Activated naive CD8-positive, alpha-beta T cell treated with anti-CD3 and anti-CD28 coated beads for 36 hours (primary cell): ENCODE measurements around the gene CD6. TPM values are rescaled to one million over a fixed set of nuclear protein-coding genes. Genes with fewer than 3 reads are reported as not detected.
"Not testable (repeated sequence)": the region's sequence is repeated elsewhere in the genome, so short reads cannot be mapped to it uniquely, and the experiment has no call there.

Experiments used
- DNase-seq: peaks from one replicate; pipeline ENCODE4 v3.0.0; 2021
- H3K27ac Mint-ChIP-seq: one replicate; pipeline ENCODE4 v1.8.0; 2022; ENCODE audit warnings: mild to moderate bottlenecking, moderate library complexity, mixed read lengths
- H3K27me3 Mint-ChIP-seq: one replicate; pipeline ENCODE4 v1.8.0; 2022; ENCODE audit warnings: mild to moderate bottlenecking, mixed read lengths
- H3K36me3 Mint-ChIP-seq: one replicate; pipeline ENCODE4 v1.8.0; 2021; ENCODE audit warnings: mild to moderate bottlenecking, mixed read lengths
- H3K4me1 Mint-ChIP-seq: one replicate; pipeline ENCODE4 v1.8.0; 2021; ENCODE audit warnings: mixed read lengths
- H3K4me3 Mint-ChIP-seq: one replicate; pipeline ENCODE4 v1.8.0; 2022; ENCODE audit warnings: mild to moderate bottlenecking, moderate library complexity, mixed read lengths
- H3K9me3 Mint-ChIP-seq: one replicate; pipeline ENCODE4 v1.8.0; 2022; ENCODE audit warnings: mixed read lengths
- total RNA-seq, 2 experiments: library from RNA; stranded (reverse); gene quantifications; one replicate each; pipeline ENCODE4 v1.2.3, GENCODE V29; 2021

CD6 gene
- total RNA-seq, 2 experiments from 2014 or later = 167 to 169 TPM

DNA sequence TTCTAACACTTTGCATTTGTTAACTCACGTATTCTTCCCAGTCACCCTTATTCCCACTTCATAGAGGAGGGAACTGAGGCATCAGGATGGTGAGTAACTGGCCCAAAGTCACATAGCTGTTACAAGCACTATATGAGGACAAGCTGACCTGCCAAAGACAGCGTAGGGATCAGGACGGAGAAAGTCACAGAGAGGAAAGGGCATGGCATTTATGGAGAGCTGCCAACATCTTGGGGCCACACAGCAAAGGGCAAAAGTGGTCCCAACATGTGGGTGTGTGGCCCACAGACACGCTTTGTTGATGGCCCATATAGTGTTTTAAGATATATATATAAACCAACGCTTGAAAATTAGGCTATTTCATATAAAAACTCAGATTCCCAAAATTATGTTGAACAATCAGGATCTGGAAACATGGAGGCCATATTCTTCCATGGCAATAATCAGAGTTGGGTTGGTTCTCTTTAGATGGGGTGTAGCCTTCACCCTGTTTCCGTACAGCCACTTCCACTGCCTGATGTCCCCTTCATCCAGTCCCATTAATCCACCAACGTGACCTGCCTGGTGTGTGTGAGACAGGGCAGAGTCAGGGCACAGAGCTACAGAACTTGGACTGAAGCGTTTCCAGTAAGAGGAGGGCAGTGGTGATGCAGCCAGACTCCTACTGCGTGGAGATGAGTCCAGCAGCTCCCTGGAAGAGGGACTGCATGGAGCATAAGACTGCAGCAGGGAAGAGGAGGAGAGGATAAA, 90.9 kb downstream of the CD6 start:
- Mint-ChIP-seq H3K9me3 (peaks cover 1% of the 10 kb centered on the region), H3K27me3 (no peaks in the 10 kb centered on the region), H3K4me3 (no peak overlapping the region), H3K27ac (peak overlapping the region; percentile 68), H3K36me3 (peaks cover 78% of the 10 kb centered on the region), H3K4me1 (peaks cover 79% of the 10 kb centered on the region)
- no peak for DNase-seq

DNA sequence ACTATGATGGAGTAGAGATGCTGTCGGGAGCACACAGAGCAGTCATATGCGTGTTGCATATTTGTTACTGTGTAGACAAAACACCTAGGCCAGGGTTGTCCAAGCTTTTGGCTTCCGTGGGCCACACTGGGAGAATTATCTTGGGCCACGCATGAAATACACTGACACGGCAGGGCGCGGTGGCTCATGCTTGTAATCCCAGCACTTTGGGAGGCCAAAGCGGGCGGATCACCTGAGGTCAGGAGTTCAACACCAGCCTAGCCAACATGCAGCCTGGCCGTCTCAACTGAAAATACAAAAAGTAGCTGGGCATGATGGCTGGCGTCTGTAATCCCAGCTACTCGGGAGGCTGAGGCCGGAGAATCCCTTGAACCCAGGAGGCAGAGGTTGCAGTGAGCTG, 93.8 kb downstream of the CD6 start:
- H3K27me3 Mint-ChIP-seq, DNase-seq, H3K9me3 Mint-ChIP-seq: not testable (repeated sequence)
- Mint-ChIP-seq H3K27ac (peak overlapping the region; percentile 57), H3K4me3 (peak overlapping the region; percentile 23), H3K36me3 (peaks cover 82% of the 10 kb centered on the region), H3K4me1 (peaks cover 87% of the 10 kb centered on the region)

DNA sequence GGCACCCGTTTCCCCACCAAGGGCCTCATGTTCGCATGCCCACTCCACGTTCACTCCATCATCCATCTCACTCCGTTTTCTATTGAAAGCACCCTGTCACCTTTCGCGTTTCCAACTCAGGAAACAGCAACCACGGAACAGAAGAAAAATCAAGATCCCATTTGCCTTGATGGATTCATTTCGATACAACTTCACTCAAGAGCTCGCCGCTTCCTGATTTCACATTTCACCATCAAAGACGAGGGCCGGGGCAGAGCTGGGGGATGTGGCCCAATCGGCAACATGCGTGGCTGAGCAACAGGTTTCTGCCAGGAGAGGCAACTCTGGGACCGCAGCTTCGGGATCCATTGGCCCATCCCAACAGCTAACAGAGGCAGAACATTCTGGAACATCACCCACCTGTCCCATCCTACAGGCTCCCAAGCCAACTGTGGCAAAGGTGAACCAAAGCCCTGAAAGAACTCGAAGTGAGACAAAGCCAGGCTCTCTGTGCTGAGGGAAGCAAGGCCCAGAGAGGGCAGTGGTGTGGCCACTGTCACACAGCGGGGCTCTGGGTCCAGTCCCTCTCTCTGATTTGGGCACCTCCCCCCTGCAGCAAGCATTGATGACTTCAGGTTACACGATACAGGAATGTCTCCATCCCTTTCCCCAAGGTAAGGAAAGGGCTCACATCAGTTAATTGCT, 94.6 kb downstream of the CD6 start:
- H3K27me3 Mint-ChIP-seq = no peaks in the 10 kb centered on the region
- H3K4me1 Mint-ChIP-seq = peaks cover 87% of the 10 kb centered on the region
- peak overlapping the region; percentile 23 for H3K4me3 Mint-ChIP-seq
- peak overlapping the region; percentile 57 for H3K27ac Mint-ChIP-seq
- H3K36me3 Mint-ChIP-seq = peaks cover 84% of the 10 kb centered on the region
- H3K9me3 Mint-ChIP-seq = no peaks in the 10 kb centered on the region
- peak; percentile 59 for DNase-seq

DNA sequence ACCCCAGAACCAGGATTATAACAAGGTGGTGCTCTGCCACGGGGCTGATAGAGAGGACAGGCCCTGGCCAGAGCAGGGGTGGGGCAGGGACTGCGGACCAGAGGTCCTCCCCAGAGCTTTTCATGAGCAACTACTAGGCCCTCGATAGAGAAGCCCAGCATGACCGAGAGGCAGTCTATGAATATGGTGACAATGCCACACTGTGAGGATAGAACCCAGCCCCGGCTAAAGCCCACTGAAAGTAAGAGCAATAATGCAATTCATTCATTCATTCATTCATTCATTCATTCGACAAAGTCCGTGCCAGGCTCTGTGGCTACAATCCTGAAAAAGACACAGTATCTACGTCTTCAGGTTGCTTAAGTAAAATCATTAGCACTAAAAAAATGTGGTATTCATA, 95.2 kb downstream of the CD6 start:
- no peak for DNase-seq
- H3K27me3 Mint-ChIP-seq = no peaks in the 10 kb centered on the region
- peaks cover 89% of the 10 kb centered on the region for H3K4me1 Mint-ChIP-seq
- H3K27ac Mint-ChIP-seq = peak overlapping the region; percentile 57
- H3K4me3 Mint-ChIP-seq = no peak overlapping the region
- peaks cover 88% of the 10 kb centered on the region for H3K36me3 Mint-ChIP-seq
- no peaks in the 10 kb centered on the region for H3K9me3 Mint-ChIP-seq

DNA sequence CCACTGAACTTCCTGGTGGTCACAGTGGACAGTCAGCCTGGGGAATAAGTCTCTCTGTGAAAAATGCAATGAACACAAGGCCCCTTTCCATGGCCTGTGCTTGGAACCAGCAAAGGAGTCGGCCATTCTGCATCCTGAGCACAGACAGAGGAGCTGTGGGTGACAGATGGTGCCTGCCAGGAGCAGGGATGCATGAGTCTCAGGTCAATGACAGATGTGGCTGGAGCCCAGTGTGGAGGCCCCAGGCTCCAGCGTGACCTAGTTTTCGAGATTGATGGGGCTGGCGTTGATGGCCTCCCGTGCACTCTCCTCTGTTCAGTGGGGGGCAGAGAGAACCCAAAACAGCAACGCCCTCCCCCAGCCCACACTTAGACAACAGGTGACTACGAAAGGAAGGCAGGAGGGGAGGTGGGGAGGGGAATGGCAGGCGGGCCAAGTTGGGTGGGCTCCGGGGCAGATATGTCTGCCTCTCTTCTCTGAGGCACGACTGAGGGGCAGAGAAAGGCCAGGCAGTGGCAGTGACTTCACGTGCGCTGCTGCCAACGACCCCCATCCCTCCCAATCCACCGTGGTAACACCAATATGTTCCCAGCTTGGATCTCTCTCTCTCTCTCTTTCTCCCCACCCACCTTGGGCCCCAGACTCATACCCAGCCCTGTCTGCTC, 96.4 kb downstream of the CD6 start:
- Mint-ChIP-seq H3K27me3 (no peaks in the 10 kb centered on the region), H3K36me3 (peaks cover 89% of the 10 kb centered on the region), H3K27ac (peak overlapping the region; percentile 28), H3K4me1 (peaks cover 90% of the 10 kb centered on the region), H3K4me3 (no peak overlapping the region), H3K9me3 (no peaks in the 10 kb centered on the region)
- DNase-seq = no peak

DNA sequence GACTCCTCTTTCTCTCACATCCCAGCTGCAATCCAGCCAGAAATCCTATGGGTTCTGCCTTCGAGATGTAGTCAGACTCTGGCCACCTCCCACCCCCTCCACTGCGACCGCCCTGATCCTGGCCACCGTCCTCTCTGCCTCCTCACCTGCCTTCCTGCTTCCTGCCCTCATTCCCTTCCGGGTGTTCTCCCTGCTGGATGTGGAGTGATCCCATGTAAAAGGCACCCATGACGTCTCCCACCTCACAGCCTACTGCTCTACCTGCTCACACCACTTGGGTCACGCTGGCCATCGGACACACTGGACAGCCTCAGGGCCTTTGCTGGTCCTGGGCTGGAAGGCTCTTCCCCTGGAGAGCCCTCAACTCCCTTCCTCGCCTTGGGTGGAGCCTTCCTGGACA, 97.1 kb downstream of the CD6 start:
- no peak overlapping the region for H3K4me3 Mint-ChIP-seq
- no peak for DNase-seq
- H3K9me3 Mint-ChIP-seq = no peaks in the 10 kb centered on the region
- H3K27me3 Mint-ChIP-seq = no peaks in the 10 kb centered on the region
- peaks cover 83% of the 10 kb centered on the region for H3K4me1 Mint-ChIP-seq
- H3K36me3 Mint-ChIP-seq = peaks cover 87% of the 10 kb centered on the region
- H3K27ac Mint-ChIP-seq = peak overlapping the region; percentile 28

DNA sequence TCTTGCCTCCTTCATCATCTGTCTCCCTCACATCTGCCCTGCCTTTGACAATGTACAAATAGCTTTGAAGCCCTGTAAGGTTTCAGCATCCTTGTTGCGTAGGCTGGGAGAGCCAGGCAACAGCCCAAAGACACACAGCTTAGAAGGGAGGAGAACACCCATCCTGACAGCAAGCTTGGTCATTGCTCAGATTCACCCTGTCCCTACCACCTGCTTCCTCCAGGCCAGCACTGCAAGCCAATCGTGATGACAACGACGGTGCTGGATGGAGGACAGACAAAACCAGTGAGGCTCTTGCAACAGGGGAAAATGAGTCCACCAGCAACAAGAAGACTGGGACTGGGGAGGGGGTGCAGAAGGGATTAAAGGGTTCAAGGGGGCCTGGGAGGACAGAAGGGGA, 97.9 kb downstream of the CD6 start:
- Mint-ChIP-seq H3K9me3 (no peaks in the 10 kb centered on the region), H3K4me1 (peaks cover 83% of the 10 kb centered on the region), H3K27me3 (no peaks in the 10 kb centered on the region), H3K4me3 (no peak overlapping the region), H3K36me3 (peaks cover 86% of the 10 kb centered on the region), H3K27ac (no peak overlapping the region)
- DNase-seq = no peak

Other genes with a start within 250 kb of the CD6 start
- gene MS4A18, start 247.0 kb upstream of the CD6 start, total RNA-seq = not detected
- not detected for gene MS4A15, start 214.8 kb upstream of the CD6 start, total RNA-seq
- gene MS4A10, start 186.3 kb upstream of the CD6 start, total RNA-seq = not detected
- 10 to 100 TPM; 94.4 to 96.3 TPM for gene CCDC86, start 129.6 kb upstream of the CD6 start, total RNA-seq
- under 1 TPM; 0.12 to 0.16 TPM for gene PTGDR2, start 115.7 kb upstream of the CD6 start, total RNA-seq
- not detected for gene ZP1, start 104.1 kb upstream of the CD6 start, total RNA-seq
- gene PRPF19, start 65.1 kb upstream of the CD6 start, total RNA-seq = 100 to 1,000 TPM; 209 to 213 TPM
- 100 to 1,000 TPM; 109 to 113 TPM for gene TMEM109, start 57.5 kb upstream of the CD6 start, total RNA-seq
- gene TMEM132A, start 47.2 kb upstream of the CD6 start, total RNA-seq = 1 to 10 TPM; 1.3 to 1.4 TPM
- gene SLC15A3, start 19.5 kb upstream of the CD6 start, total RNA-seq = 1 to 10 TPM; 6.3 to 6.9 TPM
- gene CD5, start 130.8 kb downstream of the CD6 start, total RNA-seq = 100 to 1,000 TPM; 196 to 197 TPM
- gene VPS37C, start 189.7 kb downstream of the CD6 start, total RNA-seq = 1 to 10 TPM; 8.1 to 8.8 TPM
- gene PGA3, start 231.8 kb downstream of the CD6 start, total RNA-seq = not detected